HUES64 (cell line): ENCODE measurements around the gene OXLD1.
"Not testable (repeated sequence)": the region's sequence is repeated elsewhere in the genome, so short reads cannot be mapped to it uniquely, and the experiment has no call there.

Experiments used
- H3K27ac ChIP-seq: 2 replicates; pipeline ENCODE4 v1.7.0; 2013; ENCODE audit warnings: low read depth, low read length, inconsistent platforms
- H3K27me3 ChIP-seq: 2 replicates; pipeline ENCODE4 v1.6.1; 2013; ENCODE audit warnings: mild to moderate bottlenecking, low read length; ENCODE audit not compliant: insufficient read depth
- H3K36me3 ChIP-seq: 2 replicates; pipeline ENCODE4 v1.6.1; 2013; ENCODE audit warnings: mild to moderate bottlenecking, low read length; ENCODE audit not compliant: insufficient read depth
- H3K4me1 ChIP-seq: 2 replicates; pipeline ENCODE4 v1.6.1; 2013; ENCODE audit warnings: mild to moderate bottlenecking, low read length, moderate library complexity; ENCODE audit not compliant: insufficient read depth
- H3K4me3 ChIP-seq: 2 replicates; pipeline ENCODE4 v1.5.1; 2013; ENCODE audit warnings: mild to moderate bottlenecking, low read length, moderate library complexity
- H3K9ac ChIP-seq: 2 replicates; pipeline ENCODE4 v1.6.1; 2013; ENCODE audit warnings: mild to moderate bottlenecking, low read depth, low read length
- H3K9me3 ChIP-seq: 2 replicates; pipeline ENCODE4 v1.6.1; 2013; ENCODE audit warnings: low read depth, low read length; ENCODE audit not compliant: insufficient read depth
- WGBS: fragments of 150-250, 120-280 bp; methylation state at CpG from one replicate; pipeline ENCODE4 v1.1.7; 2013; ENCODE audit warnings: missing lambda C conversion rate; 5-methylcytosine and 5-hydroxymethylcytosine counted together

Gene OXLD1

GRCh38 chr17:81631482-81631881 lies 34.9 kb downstream of the OXLD1 start:
- Histone ChIP-seq H3K4me1 (no peaks in the 10 kb centered on the region), H3K27me3 (no peaks in the 10 kb centered on the region), H3K36me3 (peaks cover 38% of the 10 kb centered on the region), H3K9me3 (no peaks in the 10 kb centered on the region), H3K27ac (no peak overlapping the region), H3K9ac (no peak overlapping the region), H3K4me3 (no peak overlapping the region)
- WGBS, result 96% methylated on average over 6 of the region's 7 CpGs

GRCh38 chr17:81630274-81630673 lies 36.1 kb downstream of the OXLD1 start:
- no peaks in the 10 kb centered on the region for H3K4me1 ChIP-seq
- H3K27ac ChIP-seq, result no peak overlapping the region
- no peak overlapping the region for H3K4me3 ChIP-seq
- WGBS, result 91% methylated on average over 8 of the region's 8 CpGs
- no peaks in the 10 kb centered on the region for H3K9me3 ChIP-seq
- no peak overlapping the region for H3K9ac ChIP-seq
- H3K36me3 ChIP-seq, result peaks cover 49% of the 10 kb centered on the region
- H3K27me3 ChIP-seq, result no peaks in the 10 kb centered on the region

GRCh38 chr17:81621494-81622130 lies 44.8 kb downstream of the OXLD1 start:
- Histone ChIP-seq H3K9ac (no peak overlapping the region), H3K27ac (no peak overlapping the region), H3K9me3 (no peaks in the 10 kb centered on the region), H3K4me3 (no peak overlapping the region), H3K36me3 (peaks cover 77% of the 10 kb centered on the region), H3K4me1 (no peaks in the 10 kb centered on the region), H3K27me3 (no peaks in the 10 kb centered on the region)
- 96% methylated on average over 10 of the region's 11 CpGs for WGBS

DNA sequence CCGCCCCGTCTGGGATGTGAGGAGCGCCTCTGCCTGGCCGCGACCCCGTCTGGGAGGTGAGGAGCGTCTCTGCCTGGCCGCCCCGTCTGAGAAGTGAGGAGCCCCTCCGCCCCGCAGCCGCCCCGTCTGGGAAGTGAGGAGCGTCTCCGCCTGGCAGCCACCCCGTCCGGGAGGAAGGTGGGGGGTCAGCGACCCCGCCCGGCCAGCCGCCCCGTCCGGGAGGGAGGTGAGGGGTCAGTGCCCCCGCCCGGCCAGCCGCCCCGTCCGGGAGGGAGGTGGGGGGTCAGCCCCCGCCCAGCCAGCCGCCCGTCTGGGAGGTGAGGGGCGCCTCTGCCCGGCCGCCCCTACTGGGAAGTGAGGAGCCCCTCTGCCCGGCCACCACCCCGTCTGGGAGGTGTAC lies 48.1 kb downstream of the OXLD1 start:
- H3K4me1 ChIP-seq, H3K27ac ChIP-seq, H3K9me3 ChIP-seq, H3K27me3 ChIP-seq, H3K4me3 ChIP-seq, H3K9ac ChIP-seq: not testable (repeated sequence)
- peaks cover 70% of the 10 kb centered on the region for H3K36me3 ChIP-seq
- WGBS, result 99% methylated on average over 17 of the region's 36 CpGs

DNA sequence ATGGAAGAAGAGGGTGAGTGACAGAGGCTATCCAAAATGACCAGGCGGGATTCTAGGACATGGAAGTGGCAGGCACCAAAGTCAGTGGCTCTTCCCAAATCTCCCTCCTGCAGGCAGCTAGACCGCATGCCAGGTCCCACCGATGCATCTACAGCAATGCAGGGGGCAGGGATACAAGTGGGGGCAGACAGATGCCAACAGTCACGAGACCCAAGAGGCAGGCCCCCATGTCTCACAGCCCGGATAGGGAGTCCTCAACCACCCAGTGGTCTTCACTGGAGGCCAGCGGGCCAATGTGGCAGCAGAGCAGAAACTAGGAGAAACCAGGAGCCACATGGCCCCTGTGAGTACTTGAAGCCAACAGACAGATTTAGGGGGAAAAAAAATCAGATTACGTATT lies 49.5 kb downstream of the OXLD1 start:
- Histone ChIP-seq H3K4me1 (no peaks in the 10 kb centered on the region), H3K9ac (no peak overlapping the region), H3K4me3 (no peak overlapping the region), H3K27me3 (no peaks in the 10 kb centered on the region), H3K36me3 (peaks cover 72% of the 10 kb centered on the region), H3K9me3 (no peaks in the 10 kb centered on the region), H3K27ac (no peak overlapping the region)
- 48% methylated on average over 6 of the region's 7 CpGs for WGBS

DNA sequence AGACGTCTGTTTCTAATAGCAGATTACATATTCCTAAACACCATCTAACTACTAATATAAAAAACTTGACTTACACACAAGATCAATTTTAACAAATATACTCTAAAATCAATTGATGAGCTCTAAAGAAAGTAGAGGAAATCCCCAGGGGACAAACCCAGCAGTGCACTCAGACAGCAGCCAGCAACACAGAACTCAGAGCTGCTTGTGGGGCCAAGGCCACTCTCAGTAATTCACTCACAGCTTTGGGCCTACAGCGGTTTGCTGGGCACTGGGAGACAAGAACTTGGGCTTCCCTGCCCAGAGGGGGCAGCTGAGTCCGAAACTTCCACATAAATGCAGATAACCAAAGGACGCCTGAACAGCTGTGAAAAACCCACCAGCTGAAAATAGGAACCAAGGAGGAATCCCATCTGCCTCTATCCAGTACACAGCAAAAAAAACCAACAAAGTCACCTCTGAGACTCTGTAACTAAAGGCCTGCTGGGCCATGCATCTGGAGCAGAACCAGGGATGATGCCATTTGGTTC lies 50.9 kb downstream of the OXLD1 start:
- Histone ChIP-seq H3K4me1 (no peaks in the 10 kb centered on the region), H3K9me3 (no peaks in the 10 kb centered on the region), H3K27ac (no peak overlapping the region), H3K4me3 (no peak overlapping the region), H3K9ac (no peak overlapping the region), H3K27me3 (no peaks in the 10 kb centered on the region), H3K36me3 (peaks cover 69% of the 10 kb centered on the region)
- WGBS, result 96% methylated on average over 4 of the region's 4 CpGs
